KMS-11 (cell line): ENCODE results near the gene SMARCD2.

Experiments
- H2AFZ ChIP-seq: fragments of 200-600 bp; sonication (generic); 2 replicates; pipeline ENCODE4 v1.6.1; 2016; ENCODE audit warnings: antibody characterized with exemption, mixed run types, low read depth
- H3K27ac ChIP-seq: fragments of 200-600 bp; sonication (generic); 2 replicates; pipeline ENCODE4 v1.6.1; 2016; ENCODE audit warnings: mild to moderate bottlenecking, mixed run types
- H3K27me3 ChIP-seq: fragments of 200-600 bp; sonication (generic); 2 replicates; pipeline ENCODE4 v1.6.1; 2017; ENCODE audit warnings: mild to moderate bottlenecking, low read depth, mixed run types, moderate library complexity; ENCODE audit not compliant: insufficient read depth
- H3K36me3 ChIP-seq: fragments of 200-600 bp; sonication (generic); 2 replicates; pipeline ENCODE4 v1.6.1; 2017; ENCODE audit warnings: mild to moderate bottlenecking, mixed run types; ENCODE audit not compliant: insufficient read depth
- H3K4me1 ChIP-seq: fragments of 200-600 bp; sonication (generic); 2 replicates; pipeline ENCODE4 v1.6.1; 2016; ENCODE audit warnings: mild to moderate bottlenecking, low read depth, mixed run types; ENCODE audit not compliant: poor library complexity, severe bottlenecking
- H3K4me2 ChIP-seq: fragments of 200-600 bp; sonication (generic); 2 replicates; pipeline ENCODE4 v1.7.0; 2016; ENCODE audit warnings: mild to moderate bottlenecking, mixed run types
- H3K4me3 ChIP-seq: fragments of 200-600 bp; sonication (generic); IDR thresholded peaks from 2 replicates; pipeline ENCODE4 v1.6.1; 2017; ENCODE audit warnings: low read depth, low read length, mixed read lengths; ENCODE audit not compliant: insufficient read depth
- H3K79me2 ChIP-seq: fragments of 200-600 bp; sonication (generic); 2 replicates; pipeline ENCODE4 v1.6.1; 2016; ENCODE audit warnings: low read depth, mixed run types; ENCODE audit not compliant: insufficient read depth
- H3K9ac ChIP-seq: fragments of 200-600 bp; sonication (generic); 2 replicates; pipeline ENCODE4 v1.6.1; 2016; ENCODE audit warnings: mild to moderate bottlenecking, mixed run types
- H4K20me1 ChIP-seq: fragments of 200-600 bp; sonication (generic); 2 replicates; pipeline ENCODE4 v1.6.1; 2016; ENCODE audit warnings: mild to moderate bottlenecking, mixed run types; ENCODE audit not compliant: insufficient read depth
- TF ChIP-seq, protein P1 (sequence below): fragments of 200-600 bp; sonication (generic); conservative IDR thresholded peaks from 2 replicates; pipeline ENCODE4 v1.6.1; 2017; ENCODE audit warnings: low read depth, mild to moderate bottlenecking, antibody characterized with exemption, low read length, moderate library complexity, mixed read lengths

The SMARCD2 gene

DNA sequence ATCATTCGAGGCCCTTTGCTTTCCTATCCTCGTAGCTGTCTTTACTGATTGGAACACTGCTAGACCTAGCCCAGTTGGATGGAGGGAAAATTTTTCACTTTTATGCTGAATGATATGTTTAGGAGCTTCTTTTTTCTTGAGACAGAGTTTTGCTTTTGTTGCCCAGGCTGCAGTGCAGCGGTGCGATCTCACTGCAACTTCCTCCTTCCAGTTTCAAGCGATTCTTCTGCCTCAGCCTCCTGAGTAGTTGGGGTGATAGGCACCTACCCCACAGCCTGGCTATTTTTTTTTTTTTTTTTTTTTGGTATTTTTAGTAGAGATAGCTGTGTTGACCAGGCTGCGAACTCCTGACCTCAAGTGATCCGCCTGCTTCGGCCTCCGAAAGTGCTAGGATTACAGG, 32.5 kb downstream of the SMARCD2 start:
- H2AFZ ChIP-seq, result no peak overlapping the region
- no peaks in the 10 kb centered on the region for H3K27me3 ChIP-seq
- H3K9ac ChIP-seq, result no peak overlapping the region
- no peaks in the 10 kb centered on the region for H4K20me1 ChIP-seq
- H3K79me2 ChIP-seq, result no peaks in the 10 kb centered on the region; the same call in 1 of the 2 replicates
- no peaks in the 10 kb centered on the region for H3K4me1 ChIP-seq
- H3K36me3 ChIP-seq, result peaks cover 30% of the 10 kb centered on the region; the same call in 1 of the 2 replicates
- TF ChIP-seq, protein P1, sequence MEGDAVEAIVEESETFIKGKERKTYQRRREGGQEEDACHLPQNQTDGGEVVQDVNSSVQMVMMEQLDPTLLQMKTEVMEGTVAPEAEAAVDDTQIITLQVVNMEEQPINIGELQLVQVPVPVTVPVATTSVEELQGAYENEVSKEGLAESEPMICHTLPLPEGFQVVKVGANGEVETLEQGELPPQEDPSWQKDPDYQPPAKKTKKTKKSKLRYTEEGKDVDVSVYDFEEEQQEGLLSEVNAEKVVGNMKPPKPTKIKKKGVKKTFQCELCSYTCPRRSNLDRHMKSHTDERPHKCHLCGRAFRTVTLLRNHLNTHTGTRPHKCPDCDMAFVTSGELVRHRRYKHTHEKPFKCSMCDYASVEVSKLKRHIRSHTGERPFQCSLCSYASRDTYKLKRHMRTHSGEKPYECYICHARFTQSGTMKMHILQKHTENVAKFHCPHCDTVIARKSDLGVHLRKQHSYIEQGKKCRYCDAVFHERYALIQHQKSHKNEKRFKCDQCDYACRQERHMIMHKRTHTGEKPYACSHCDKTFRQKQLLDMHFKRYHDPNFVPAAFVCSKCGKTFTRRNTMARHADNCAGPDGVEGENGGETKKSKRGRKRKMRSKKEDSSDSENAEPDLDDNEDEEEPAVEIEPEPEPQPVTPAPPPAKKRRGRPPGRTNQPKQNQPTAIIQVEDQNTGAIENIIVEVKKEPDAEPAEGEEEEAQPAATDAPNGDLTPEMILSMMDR, result no peak
- no peak overlapping the region for H3K4me2 ChIP-seq
- no peak overlapping the region for H3K4me3 ChIP-seq
- no peak overlapping the region for H3K27ac ChIP-seq

DNA sequence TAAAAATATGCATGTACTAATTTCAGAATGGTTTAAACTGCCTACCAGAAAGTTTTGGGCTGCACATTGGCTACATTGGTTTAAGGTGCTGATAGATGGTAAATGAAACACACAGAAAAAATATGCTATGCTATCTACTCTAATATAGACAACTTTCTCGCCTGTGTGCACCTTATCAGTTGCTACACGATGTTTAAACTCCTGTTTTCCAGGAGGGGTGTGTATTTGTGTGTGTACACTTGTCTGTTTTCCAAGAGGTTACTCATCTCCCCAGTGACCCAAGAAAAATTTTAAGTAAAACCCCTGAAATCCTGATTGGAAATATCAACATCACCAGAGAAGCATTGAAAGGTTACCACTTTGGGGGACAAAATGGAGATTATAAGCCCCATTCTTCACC, 36.9 kb downstream of the SMARCD2 start:
- Histone ChIP-seq H2AFZ (no peak overlapping the region), H3K9ac (no peak overlapping the region), H3K36me3 (peaks cover 27% of the 10 kb centered on the region; the same call in 1 of the 2 replicates), H3K27me3 (no peaks in the 10 kb centered on the region), H3K4me1 (no peaks in the 10 kb centered on the region), H3K4me2 (no peak overlapping the region), H3K79me2 (no peaks in the 10 kb centered on the region; the same call in 1 of the 2 replicates), H3K27ac (no peak overlapping the region), H4K20me1 (no peaks in the 10 kb centered on the region), H3K4me3 (no peak overlapping the region)
- TF ChIP-seq, protein P1, result no peak

DNA sequence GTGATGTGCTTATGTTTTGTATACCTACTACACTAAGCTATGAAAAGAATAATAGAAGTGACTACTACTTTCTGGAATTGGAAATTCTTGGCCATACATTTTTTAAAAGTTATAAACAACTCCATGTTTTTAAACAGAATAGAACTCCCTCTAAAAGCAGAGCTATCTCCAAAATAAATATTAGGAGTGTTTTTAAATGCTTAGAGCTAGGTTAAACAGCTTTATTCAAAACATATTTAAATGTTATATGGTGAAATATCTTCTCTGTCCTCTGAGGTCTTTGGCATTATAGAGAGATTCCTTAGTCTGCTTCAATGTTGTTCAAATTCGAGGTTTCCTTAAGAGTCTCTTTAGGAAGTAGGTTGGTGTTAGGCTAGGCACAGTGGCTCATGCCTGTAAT, 38.2 kb downstream of the SMARCD2 start:
- Histone ChIP-seq H2AFZ (no peak overlapping the region), H3K9ac (no peak overlapping the region), H3K4me1 (no peaks in the 10 kb centered on the region), H3K27me3 (no peaks in the 10 kb centered on the region), H3K27ac (no peak overlapping the region), H3K79me2 (no peaks in the 10 kb centered on the region; the same call in 1 of the 2 replicates), H4K20me1 (no peaks in the 10 kb centered on the region), H3K36me3 (peaks cover 37% of the 10 kb centered on the region; the same call in 1 of the 2 replicates), H3K4me2 (no peak overlapping the region), H3K4me3 (no peak overlapping the region)
- TF ChIP-seq, protein P1, result no peak

DNA sequence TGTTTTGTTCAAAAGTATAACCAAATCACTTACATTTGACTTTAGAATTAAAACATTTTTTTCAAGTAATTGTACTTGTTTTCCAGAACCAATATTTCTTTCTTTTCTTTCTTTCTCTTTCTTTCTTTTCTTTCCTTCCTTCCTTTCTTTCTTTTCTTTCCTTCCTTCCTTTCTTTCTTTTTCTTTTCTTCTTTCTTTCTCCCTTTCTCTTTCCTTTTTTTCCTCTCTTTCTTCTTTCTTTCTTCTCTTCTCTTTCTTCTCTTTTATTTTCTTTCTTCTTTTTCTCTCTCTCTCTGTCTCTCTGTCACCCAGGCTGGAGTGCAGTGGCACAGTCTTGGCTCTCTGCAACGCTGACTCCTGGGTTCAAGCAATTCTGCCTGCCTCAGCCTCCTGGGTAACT, 41.7 kb downstream of the SMARCD2 start:
- H3K27ac ChIP-seq, result no peak overlapping the region
- no peaks in the 10 kb centered on the region for H3K27me3 ChIP-seq
- H3K4me1 ChIP-seq, result no peaks in the 10 kb centered on the region
- no peaks in the 10 kb centered on the region for H4K20me1 ChIP-seq
- no peak overlapping the region for H3K4me2 ChIP-seq
- no peak overlapping the region for H3K9ac ChIP-seq
- TF ChIP-seq, protein P1, result no peak
- H3K36me3 ChIP-seq, result peaks cover 30% of the 10 kb centered on the region; the same call in 1 of the 2 replicates
- peaks cover 4% of the 10 kb centered on the region; the same call in 1 of the 2 replicates for H3K79me2 ChIP-seq
- no peak overlapping the region for H3K4me3 ChIP-seq
- H2AFZ ChIP-seq, result no peak overlapping the region
